Activated CD4-positive, alpha-beta T cell treated with anti-CD3 and anti-CD28 coated beads for 4 hours (primary cell): ENCODE results near the gene IL17RC.
"Not testable (repeated sequence)": the region's sequence is repeated elsewhere in the genome, so short reads cannot be mapped to it uniquely, and the experiment has no call there.

Experiments
- DNase-seq, 2 donors: peaks; one replicate each; pipeline ENCODE4 v3.0.0-alpha.2; 2020

Gene IL17RC

GRCh38 chr3:9916734-9917680, at the start of gene IL17RC:
Gene IL17RC (plus strand): TSS chr3:9917098. CDS start chr3:9917316, 218 bp downstream.
- DNase-seq: peak; percentile 39 to 50

- no peak for DNase-seq
Observed at GRCh38 chr3:9867106-9867505, 49.8 kb upstream of the IL17RC start.

- DNase-seq: no peak
Observed at GRCh38 chr3:9869955-9870354, 46.9 kb upstream of the IL17RC start.

GRCh38 chr3:9870978-9871377, 45.9 kb upstream of the IL17RC start:
- DNase-seq: no peak

- DNase-seq: not testable (repeated sequence)
Observed at GRCh38 chr3:9872067-9872466, 44.8 kb upstream of the IL17RC start.

- DNase-seq: no peak
Observed at GRCh38 chr3:9875448-9875847, 41.5 kb upstream of the IL17RC start.

GRCh38 chr3:9876255-9876654, 40.6 kb upstream of the IL17RC start:
- not testable (repeated sequence) for DNase-seq

GRCh38 chr3:9876991-9877390, 39.9 kb upstream of the IL17RC start:
- peak in 1 of 2 donors; percentile 20 for DNase-seq

GRCh38 chr3:9878700-9879099, 38.2 kb upstream of the IL17RC start:
- no peak for DNase-seq

GRCh38 chr3:9879830-9880549, 36.9 kb upstream of the IL17RC start, which contains the start of gene CIDEC:
Gene CIDEC (minus strand): TSS chr3:9880253. CDS start chr3:9878486, 1,767 bp downstream.
- DNase-seq: no peak

GRCh38 chr3:9881441-9881840, 35.5 kb upstream of the IL17RC start:
- DNase-seq: no peak

- no peak for DNase-seq
Observed at GRCh38 chr3:9883706-9884554, 33.0 kb upstream of the IL17RC start.

- no peak for DNase-seq
Observed at GRCh38 chr3:9884555-9885165, 32.2 kb upstream of the IL17RC start.

- DNase-seq: no peak
Observed at GRCh38 chr3:9886328-9886727, 30.6 kb upstream of the IL17RC start.

GRCh38 chr3:9887480-9887879, 29.4 kb upstream of the IL17RC start:
- no peak for DNase-seq

- no peak for DNase-seq
Observed at GRCh38 chr3:9888540-9888939, 28.4 kb upstream of the IL17RC start.

GRCh38 chr3:9889405-9889804, 27.5 kb upstream of the IL17RC start:
- DNase-seq: no peak

- peak; percentile 91 to 95 for DNase-seq
Observed at GRCh38 chr3:9890249-9891071, 26.4 kb upstream of the IL17RC start, which contains the start of gene JAGN1. Gene JAGN1 (plus strand): TSS chr3:9890610. CDS start chr3:9890723, 113 bp downstream.

- DNase-seq: no peak
Observed at GRCh38 chr3:9891072-9891622, 25.8 kb upstream of the IL17RC start.

- DNase-seq: no peak
Observed at GRCh38 chr3:9893739-9894138, 23.2 kb upstream of the IL17RC start.

- DNase-seq: not testable (repeated sequence)
Observed at GRCh38 chr3:9895715-9896114, 21.2 kb upstream of the IL17RC start.
